IMR-90 (cell line): ENCODE results near the gene SVIP.

Source experiments
- CHD1 ChIP-seq: IDR thresholded peaks from 2 replicates; pipeline ENCODE4 v1.6.1; 2012; ENCODE audit warnings: low read depth, low read length, improper control_type of control experiment
- CTCF ChIP-seq: conservative IDR thresholded peaks from 2 replicates; pipeline ENCODE4 v1.5.1; 2012; ENCODE audit warnings: mild to moderate bottlenecking, low read depth, low read length, improper control_type of control experiment
- MAZ ChIP-seq: IDR thresholded peaks from 2 replicates; pipeline ENCODE4 v1.6.1; 2012; ENCODE audit warnings: low read depth, mild to moderate bottlenecking, low read length, improper control_type of control experiment, moderate library complexity, borderline replicate concordance
- POLR2A ChIP-seq: IDR thresholded peaks from 2 replicates; pipeline ENCODE4 v1.6.1; 2012; ENCODE audit warnings: mild to moderate bottlenecking, low read depth, low read length
- RFX5 ChIP-seq: IDR thresholded peaks from 2 replicates; pipeline ENCODE4 v1.8.0; 2012; ENCODE audit warnings: low read depth, mild to moderate bottlenecking, low read length, moderate library complexity
- TF ChIP-seq, protein P1 (sequence below): fragments of 150-350 bp; IDR thresholded peaks from 2 replicates; pipeline ENCODE4 v1.6.1; 2017; ENCODE audit warnings: mild to moderate bottlenecking, antibody characterized with exemption, low read length, low read depth

- TF ChIP-seq POLR2A (no peak), CTCF (no peak), MAZ (no peak), CHD1 (no peak), RFX5 (no peak)
- TF ChIP-seq, protein P1, sequence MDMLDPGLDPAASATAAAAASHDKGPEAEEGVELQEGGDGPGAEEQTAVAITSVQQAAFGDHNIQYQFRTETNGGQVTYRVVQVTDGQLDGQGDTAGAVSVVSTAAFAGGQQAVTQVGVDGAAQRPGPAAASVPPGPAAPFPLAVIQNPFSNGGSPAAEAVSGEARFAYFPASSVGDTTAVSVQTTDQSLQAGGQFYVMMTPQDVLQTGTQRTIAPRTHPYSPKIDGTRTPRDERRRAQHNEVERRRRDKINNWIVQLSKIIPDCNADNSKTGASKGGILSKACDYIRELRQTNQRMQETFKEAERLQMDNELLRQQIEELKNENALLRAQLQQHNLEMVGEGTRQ, result no peak
Measured at GRCh38 chr11:22797047-22797446, 32.6 kb downstream of the SVIP start.
